Measurements from ENCODE around the gene PRXL2B.

DNA sequence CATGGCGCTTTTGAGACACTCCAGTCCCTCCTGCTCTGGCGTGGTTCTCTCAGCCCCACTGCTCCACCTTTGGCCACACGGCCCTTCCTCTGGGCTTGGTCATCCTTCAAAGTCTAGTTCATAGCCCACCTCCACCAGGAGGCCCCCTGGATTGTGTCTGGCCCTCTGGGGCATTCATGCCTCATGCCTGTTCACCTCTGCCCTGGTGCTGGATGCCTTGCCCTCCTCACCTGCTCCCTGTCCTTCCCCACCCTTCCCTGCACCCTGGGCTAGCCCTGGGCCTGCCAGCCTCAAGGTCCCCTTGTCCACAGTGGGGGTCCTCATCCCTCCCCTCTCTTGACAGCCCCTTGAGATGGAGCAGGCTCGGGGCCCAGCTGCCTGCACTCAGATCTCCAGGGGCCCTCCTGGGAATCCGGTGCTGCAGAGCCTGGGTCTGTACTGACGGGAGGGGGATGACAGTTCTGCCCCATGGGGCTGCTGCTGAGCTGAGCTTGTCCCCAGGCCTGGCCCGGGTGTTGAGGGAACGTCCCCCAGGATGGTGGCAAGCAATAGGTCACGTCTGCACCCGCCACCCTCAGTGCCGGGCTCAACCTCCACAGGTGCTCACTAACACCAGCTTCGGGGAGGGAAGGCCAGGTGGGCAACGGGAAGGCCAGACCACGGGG is 18.4 kb downstream of the PRXL2B start:
- TF ChIP-seq, protein P1, sequence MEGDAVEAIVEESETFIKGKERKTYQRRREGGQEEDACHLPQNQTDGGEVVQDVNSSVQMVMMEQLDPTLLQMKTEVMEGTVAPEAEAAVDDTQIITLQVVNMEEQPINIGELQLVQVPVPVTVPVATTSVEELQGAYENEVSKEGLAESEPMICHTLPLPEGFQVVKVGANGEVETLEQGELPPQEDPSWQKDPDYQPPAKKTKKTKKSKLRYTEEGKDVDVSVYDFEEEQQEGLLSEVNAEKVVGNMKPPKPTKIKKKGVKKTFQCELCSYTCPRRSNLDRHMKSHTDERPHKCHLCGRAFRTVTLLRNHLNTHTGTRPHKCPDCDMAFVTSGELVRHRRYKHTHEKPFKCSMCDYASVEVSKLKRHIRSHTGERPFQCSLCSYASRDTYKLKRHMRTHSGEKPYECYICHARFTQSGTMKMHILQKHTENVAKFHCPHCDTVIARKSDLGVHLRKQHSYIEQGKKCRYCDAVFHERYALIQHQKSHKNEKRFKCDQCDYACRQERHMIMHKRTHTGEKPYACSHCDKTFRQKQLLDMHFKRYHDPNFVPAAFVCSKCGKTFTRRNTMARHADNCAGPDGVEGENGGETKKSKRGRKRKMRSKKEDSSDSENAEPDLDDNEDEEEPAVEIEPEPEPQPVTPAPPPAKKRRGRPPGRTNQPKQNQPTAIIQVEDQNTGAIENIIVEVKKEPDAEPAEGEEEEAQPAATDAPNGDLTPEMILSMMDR (IDR thresholded peaks at IDR 0.05; ENCODE audit: insufficient read depth, low read length), result no peak
- no peak for TF ChIP-seq POLR2AphosphoS5 (IDR thresholded peaks at IDR 0.05; ENCODE audit: low read depth)
- no peak for TF ChIP-seq GABPA (IDR thresholded peaks at IDR 0.05; ENCODE audit: low read depth)
- no peak for TF ChIP-seq SPI1 (IDR thresholded peaks at IDR 0.05; ENCODE audit: borderline replicate concordance, low read depth)
